ENCODE measurements around the gene EEF1AKMT4. TPM values are rescaled to one million over a fixed set of nuclear protein-coding genes. Genes with fewer than 3 reads are reported as not detected.

Gene EEF1AKMT4
- total and polyA plus RNA-seq, 2 of the 4 experiments (the other 2 are of a cell fraction) = 2.9 to 3.6 TPM

DNA sequence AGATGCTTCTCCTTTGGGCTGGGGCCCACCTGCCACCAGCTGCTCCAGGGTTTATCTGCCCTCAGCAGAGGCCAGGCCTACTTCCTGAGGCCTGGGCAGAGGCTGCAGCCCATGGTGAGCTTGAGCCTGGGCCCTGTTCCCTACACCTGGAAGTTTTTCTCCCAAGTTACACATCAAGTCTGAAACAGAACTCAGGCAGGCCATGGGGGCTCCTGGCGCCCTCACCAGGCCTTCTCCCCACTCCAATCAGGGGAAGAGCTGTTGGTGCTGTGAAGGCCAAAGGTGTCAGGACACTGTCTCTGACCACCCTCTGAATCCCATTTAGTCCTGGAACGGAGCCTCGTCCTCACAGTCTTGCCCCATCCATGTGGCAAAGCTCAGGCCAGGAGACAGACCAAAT, 12.8 kb upstream of the EEF1AKMT4 start:
- Histone ChIP-seq H3K23ac (ENCODE audit: low read depth, low read length) (no peak overlapping the region), H3K4me1 (ENCODE audit: control insufficient read depth, insufficient read depth, low read length) (no peaks in the 10 kb centered on the region), H4K20me1 (ENCODE audit: insufficient read depth, low read length) (peaks cover 6% of the 10 kb centered on the region), H4K8ac (ENCODE audit: low read depth in 2 of 2, low read length in 2 of 2) (no peak overlapping the region), H3K9me3 (ENCODE audit: control insufficient read depth, insufficient read depth, low read length) (no peaks in the 10 kb centered on the region), H2AFZ (replicated peaks; ENCODE audit: low read length, poor library complexity) (peak overlapping the region; percentile 9), H4K91ac (ENCODE audit: insufficient read depth, low read depth, low read length) (no peak overlapping the region), H3K18ac (ENCODE audit: low read depth, low read length) (no peak overlapping the region), H2BK120ac (ENCODE audit: low read depth, low read length) (no peak overlapping the region), H3K14ac (replicated peaks; ENCODE audit: low read depth, low read length) (no peak overlapping the region), H3K4me3 (ENCODE audit: insufficient read depth, low read depth, low read length) (no peak overlapping the region), H3K27me3 (ENCODE audit: control insufficient read depth, insufficient read depth, low read length) (peaks cover 30% of the 10 kb centered on the region), H3K79me1 (ENCODE audit: low read depth in 1 of 2, low read length in 2 of 2) (no peaks in the 10 kb centered on the region), H2AK5ac (ENCODE audit: low read depth, low read length) (no peak overlapping the region), H3K4ac (ENCODE audit: low read depth, low read length) (no peak overlapping the region), H2BK15ac (ENCODE audit: low read depth, low read length) (no peak overlapping the region), H3K9me1 (ENCODE audit: insufficient read depth, low read length) (0 out of 2 replicates have a peak, but pooled peaks cover 3% of the 10 kb centered on the region), H3K9ac (ENCODE audit: low read depth, low read length) (no peak overlapping the region), H2BK5ac (ENCODE audit: low read depth, low read length, poor library complexity, severe bottlenecking) (no peak overlapping the region), H2AK9ac (replicated peaks; ENCODE audit: low read depth, low read length, poor library complexity) (no peak overlapping the region), H3K56ac (ENCODE audit: extremely low read depth, insufficient read depth, low read length) (no peak overlapping the region), H3K27ac (ENCODE audit: insufficient read depth, low read length) (no peak overlapping the region), H4K5ac (ENCODE audit: low read depth, low read length) (no peak overlapping the region), H2BK20ac (ENCODE audit: low read depth, low read length) (no peak overlapping the region), H3K4me2 (ENCODE audit: low read depth, low read length) (no peak overlapping the region), H3K36me3 (ENCODE audit: control insufficient read depth, insufficient read depth, low read length) (no peaks in the 10 kb centered on the region)
- no TSS peak for BruUV-seq (replicated peaks)
- in situ Hi-C loops (cut with MboI; ENCODE audit: low sequenced_read_pairs) = no loop called here
- no CpG with 5 or more reads among the region's 3 CpGs for WGBS, 2 experiments (ENCODE audit: extremely low coverage in 2 of 2, insufficient read length in 1 of 2)
- no peak for TF ChIP-seq MAFK (IDR thresholded peaks at IDR 0.05; ENCODE audit: low read depth, low read length)
- no peak for TF ChIP-seq RFX5 (IDR thresholded peaks at IDR 0.05; ENCODE audit: low read depth, low read length)
- no peak for TF ChIP-seq MAZ (IDR thresholded peaks at IDR 0.05; ENCODE audit: borderline replicate concordance, low read depth, low read length)
- no peak for TF ChIP-seq BHLHE40 (IDR thresholded peaks at IDR 0.05; ENCODE audit: low read depth, low read length)
- TF ChIP-seq, protein P1, sequence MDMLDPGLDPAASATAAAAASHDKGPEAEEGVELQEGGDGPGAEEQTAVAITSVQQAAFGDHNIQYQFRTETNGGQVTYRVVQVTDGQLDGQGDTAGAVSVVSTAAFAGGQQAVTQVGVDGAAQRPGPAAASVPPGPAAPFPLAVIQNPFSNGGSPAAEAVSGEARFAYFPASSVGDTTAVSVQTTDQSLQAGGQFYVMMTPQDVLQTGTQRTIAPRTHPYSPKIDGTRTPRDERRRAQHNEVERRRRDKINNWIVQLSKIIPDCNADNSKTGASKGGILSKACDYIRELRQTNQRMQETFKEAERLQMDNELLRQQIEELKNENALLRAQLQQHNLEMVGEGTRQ (IDR thresholded peaks at IDR 0.05; ENCODE audit: low read depth, low read length) = no peak
- TF ChIP-seq MXI1 (IDR thresholded peaks at IDR 0.05; ENCODE audit: borderline replicate concordance, low read depth, low read length) = no peak
- TF ChIP-seq SMC3 (IDR thresholded peaks at IDR 0.05; ENCODE audit: low read depth, low read length) = no peak
- no peak for TF ChIP-seq RCOR1 (IDR thresholded peaks at IDR 0.05; ENCODE audit: insufficient replicate concordance, low read length)
- no peak for TF ChIP-seq RAD21 (IDR thresholded peaks at IDR 0.05; ENCODE audit: low read length)
- TF ChIP-seq CEBPB (IDR thresholded peaks at IDR 0.05; ENCODE audit: low read depth, low read length) = no peak
- TF ChIP-seq POLR2A (IDR thresholded peaks at IDR 0.05; ENCODE audit: low read depth, low read length) = no peak
- TF ChIP-seq CHD1 (IDR thresholded peaks at IDR 0.05; ENCODE audit: low read depth, low read length) = no peak
- TF ChIP-seq CTCF (conservative IDR thresholded peaks at IDR 0.05; ENCODE audit: low read depth, low read length) = no peak
- ChIA-PET POLR2A (ENCODE audit: unreplicated experiment) (no interaction called here), CTCF (no interaction called here)
- intact Hi-C loops (cut with micrococcal nuclease) = no loop called here
- ATAC-seq (ENCODE audit: low read depth) (no peak), DNase-seq (no peak)
- dilution Hi-C loops (cut with HindIII; ENCODE audit: low sequenced_read_pairs, unreplicated experiment) = no loop called here

Measured in IMR-90 (cell line).